HL-60 (cell line): ENCODE data around the gene SORCS2.

Experiments
- GABPA ChIP-seq: IDR thresholded peaks from 2 replicates; pipeline ENCODE4 v1.6.1; 2012; ENCODE audit warnings: low read depth
- TF ChIP-seq, protein P1 (sequence below): IDR thresholded peaks from one replicate; pipeline ENCODE4 v1.5.1; 2011; ENCODE audit warnings: low read length, control low read depth, inconsistent platforms; ENCODE audit not compliant: insufficient read depth

GRCh38 chr4:7247946-7248345 lies 55.6 kb downstream of the SORCS2 start:
- no peak for TF ChIP-seq GABPA
- TF ChIP-seq, protein P1, sequence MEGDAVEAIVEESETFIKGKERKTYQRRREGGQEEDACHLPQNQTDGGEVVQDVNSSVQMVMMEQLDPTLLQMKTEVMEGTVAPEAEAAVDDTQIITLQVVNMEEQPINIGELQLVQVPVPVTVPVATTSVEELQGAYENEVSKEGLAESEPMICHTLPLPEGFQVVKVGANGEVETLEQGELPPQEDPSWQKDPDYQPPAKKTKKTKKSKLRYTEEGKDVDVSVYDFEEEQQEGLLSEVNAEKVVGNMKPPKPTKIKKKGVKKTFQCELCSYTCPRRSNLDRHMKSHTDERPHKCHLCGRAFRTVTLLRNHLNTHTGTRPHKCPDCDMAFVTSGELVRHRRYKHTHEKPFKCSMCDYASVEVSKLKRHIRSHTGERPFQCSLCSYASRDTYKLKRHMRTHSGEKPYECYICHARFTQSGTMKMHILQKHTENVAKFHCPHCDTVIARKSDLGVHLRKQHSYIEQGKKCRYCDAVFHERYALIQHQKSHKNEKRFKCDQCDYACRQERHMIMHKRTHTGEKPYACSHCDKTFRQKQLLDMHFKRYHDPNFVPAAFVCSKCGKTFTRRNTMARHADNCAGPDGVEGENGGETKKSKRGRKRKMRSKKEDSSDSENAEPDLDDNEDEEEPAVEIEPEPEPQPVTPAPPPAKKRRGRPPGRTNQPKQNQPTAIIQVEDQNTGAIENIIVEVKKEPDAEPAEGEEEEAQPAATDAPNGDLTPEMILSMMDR: no peak
